Right lobe of liver (tissue), 6 donors: ENCODE measurements around the gene RAB25. TPM values are rescaled to one million over a fixed set of nuclear protein-coding genes. Genes with fewer than 3 reads are reported as not detected.

ENCODE experiments used
- ATAC-seq, 4 donors: fragments of 200-7000 bp; cut with Tn5 transposase; one replicate each; pipeline ENCODE4 v1.9.1; 2020; ENCODE audit warnings: mild to moderate bottlenecking in 4 of 4, moderate library complexity in 4 of 4
- DNase-seq, 3 donors: peaks; one replicate each; pipeline ENCODE4 v3.0.0-alpha.2; 2020
- H3K27ac ChIP-seq, 3 donors: fragments of 200-600 bp; one replicate each; pipeline ENCODE4 v1.8.0; 2022
- H3K27me3 ChIP-seq, 2 donors: fragments of 200-600 bp; one replicate each; pipeline ENCODE4 v1.8.0; 2022
- H3K36me3 ChIP-seq, 4 donors: fragments of 200-600 bp; sonication (generic) in 1 of 4; one replicate each; pipeline versions ENCODE4 v1.5.1 to v1.8.0; 2017 to 2022; ENCODE audit warnings: control low read depth in 1 of 4
- H3K4me1 ChIP-seq, 4 donors: fragments of 200-600 bp; sonication (generic) in 1 of 4; one replicate each; pipeline versions ENCODE4 v1.5.1 to v1.8.0; 2017 to 2022; ENCODE audit warnings: control low read depth in 1 of 4
- H3K4me3 ChIP-seq, 3 donors: fragments of 200-600 bp; one replicate each; pipeline ENCODE4 v1.8.0; 2022
- H3K9me3 ChIP-seq, 4 donors: fragments of 200-600 bp; sonication (generic) in 1 of 4; one replicate each; pipeline versions ENCODE4 v1.5.1 to v1.8.0; 2017 to 2022; ENCODE audit warnings: control low read depth in 1 of 4
- CTCF ChIP-seq, 4 donors: fragments of 200-600 bp in 3 of 4; fragments of 450-650 bp in 1 of 4; IDR thresholded peaks; one replicate each; pipeline versions ENCODE4 v1.5.1 to v1.8.0; 2016 to 2022; ENCODE audit warnings: antibody characterized with exemption in 4 of 4, mild to moderate bottlenecking in 2 of 4
- POLR2A ChIP-seq: fragments of 450-650 bp; IDR thresholded peaks from one replicate; pipeline ENCODE4 v1.6.1; 2017; ENCODE audit warnings: antibody characterized with exemption, mild to moderate bottlenecking
- WGBS: methylation state at CpG from one replicate; pipeline ENCODE4 v1.1.6; 2018; ENCODE audit warnings: low coverage, low lambda C conversion rate; ENCODE audit not compliant: insufficient coverage; ENCODE audit errors: missing lambda C conversion rate; 5-methylcytosine and 5-hydroxymethylcytosine counted together
- intact Hi-C, 2 donors: fragments of 100-400 bp; cut with DNase I; formaldehyde crosslinking; loops; one replicate each; pipeline versions ENCODE4 v1.11.2 to v1.14.1; 2022
- total RNA-seq, 6 experiments: library from RNA; depleted of rRNA in 2 of 6; stranded (reverse); fragments of >200 nt in 2 of 6; fragmentation: NEBNext Ultra II Directional in 3 of 6; extraction: Animal tissue kit (Norgen Biotek cat#: 25700) in 3 of 6; gene quantifications; one replicate each; pipeline versions ENCODE4 v1.1.0 to v1.2.4, GENCODE V29; 2016 to 2023
- donor health status: DM: no; HTN: yes; CAD: no.
- donor health status: DM: no; HTN: no; CAD: no.
- donor health status: DM: no; HTN: no; CAD: no.
- donor health status: DM: no; HTN: yes; CAD: no.
- donor health status: DM: no; HTN: yes; CAD: no.

The RAB25 gene
- total RNA-seq, 6 experiments from 2014 or later = 0.40 to 3.2 (median 0.77) TPM

- no peaks in the 10 kb centered on the region for H3K9me3 ChIP-seq
- intact Hi-C loops = no loop called here
- no peak for DNase-seq
- H3K4me3 ChIP-seq = peak overlapping the region; percentile 81 to 85 (median 84)
- TF ChIP-seq CTCF (IDR thresholded peaks at IDR 0.05) (no peak), POLR2A (no peak)
- peaks cover 0 to 19% (median 6%) of the 10 kb centered on the region in 4 donors for H3K4me1 ChIP-seq
- no peak for ATAC-seq
- H3K27ac ChIP-seq = no peak overlapping the region
- WGBS = 0% methylated on average over 4 of the region's 10 CpGs
- no peaks in the 10 kb centered on the region for H3K36me3 ChIP-seq
- no peaks in the 10 kb centered on the region for H3K27me3 ChIP-seq
These were observed 21.0 kb downstream of the RAB25 start for GRCh38 chr1:156081917-156082308.

GRCh38 chr1:156082309-156083091 is 21.5 kb downstream of the RAB25 start, which contains the start of gene MEX3A:
Gene MEX3A, minus strand, starts transcription at chr1:156082465. Its CDS starts 467 bp downstream, at chr1:156081998.
- H3K27ac ChIP-seq = peak within 1 kb of the TSS; percentile 16 to 43 (median 30)

GRCh38 chr1:156083800-156084790 is 23.1 kb downstream of the RAB25 start:
- Histone ChIP-seq H3K36me3 (no peaks in the 10 kb centered on the region), H3K4me1 (peaks cover 0 to 17% (median 8%) of the 10 kb centered on the region in 4 donors), H3K4me3 (no peak overlapping the region), H3K9me3 (no peaks in the 10 kb centered on the region), H3K27me3 (no peaks in the 10 kb centered on the region), H3K27ac (no peak overlapping the region)
- TF ChIP-seq POLR2A (no peak), CTCF (IDR thresholded peaks at IDR 0.05) (no peak)
- ATAC-seq = no peak
- 59% methylated on average over 7 of the region's 7 CpGs for WGBS
- intact Hi-C loops = no loop called here
- no peak for DNase-seq

More at GRCh38 chr1:156082309-156083091, 21.5 kb downstream of the RAB25 start, which contains the start of gene MEX3A:
- no peaks in the 10 kb centered on the region for H3K9me3 ChIP-seq
- H3K27me3 ChIP-seq = no peaks in the 10 kb centered on the region
- no peaks in the 10 kb centered on the region for H3K36me3 ChIP-seq
- DNase-seq = peak; percentile 75 to 81 (median 80)
- peaks cover 0 to 17% (median 8%) of the 10 kb centered on the region in 4 donors for H3K4me1 ChIP-seq
- TF ChIP-seq POLR2A (no peak), CTCF (IDR thresholded peaks at IDR 0.05) (no peak)
- WGBS = under 1% methylated on average over 47 of the region's 62 CpGs
- H3K4me3 ChIP-seq = peak within 1 kb of the TSS; percentile 81 to 85 (median 84)
- peak; percentile 71 to 79 (median 77) for ATAC-seq
- intact Hi-C loops = no loop called here

GRCh38 chr1:156086256-156086662 is 25.3 kb downstream of the RAB25 start:
- TF ChIP-seq POLR2A (no peak), CTCF (IDR thresholded peaks at IDR 0.05) (peak in 1 of 4 donors; percentile 2)
- H3K36me3 ChIP-seq = no peaks in the 10 kb centered on the region
- intact Hi-C loops = no loop called here
- H3K9me3 ChIP-seq = no peaks in the 10 kb centered on the region
- no peaks in the 10 kb centered on the region for H3K27me3 ChIP-seq
- DNase-seq = peak; percentile 78 to 88 (median 88)
- peak overlapping the region in 2 of 3 donors; percentile 45 to 60 for H3K27ac ChIP-seq
- peak; percentile 58 to 76 (median 72) for ATAC-seq
- H3K4me3 ChIP-seq = no peak overlapping the region
- peaks cover 0 to 17% (median 8%) of the 10 kb centered on the region in 4 donors for H3K4me1 ChIP-seq
- WGBS = 18% methylated on average over 1 of the region's 1 CpG
